Vagina (tissue), 2 donors: Measurements from ENCODE around the gene MC1R. TPM values are rescaled to one million over a fixed set of nuclear protein-coding genes. Genes with fewer than 3 reads are reported as not detected.
"Not testable (repeated sequence)": the region's sequence is repeated elsewhere in the genome, so short reads cannot be mapped to it uniquely, and the experiment has no call there.

Source experiments
- DNase-seq, 2 donors: peaks; one replicate each; pipeline ENCODE4 v3.0.0-alpha.2; 2017; ENCODE audit errors: extremely low spot score in 2 of 2
- H3K27ac ChIP-seq: fragments of 200-600 bp; sonication (generic); one replicate; pipeline ENCODE4 v1.5.1; 2019
- H3K27me3 ChIP-seq: fragments of 200-600 bp; sonication (generic); one replicate; pipeline ENCODE4 v1.5.1; 2019
- H3K36me3 ChIP-seq, 2 donors: fragments of 200-600 bp; sonication (generic); one replicate each; pipeline ENCODE4 v1.5.1; 2017 to 2019
- H3K4me1 ChIP-seq: fragments of 200-600 bp; sonication (generic); one replicate; pipeline ENCODE4 v1.5.1; 2019
- H3K4me3 ChIP-seq, 2 donors: fragments of 200-600 bp; sonication (generic); 1 replicate in 1 of 2; 2 replicates in 1 of 2; pipeline ENCODE4 v1.5.1; 2016 to 2019
- H3K9me3 ChIP-seq: fragments of 200-600 bp; sonication (generic); one replicate; pipeline ENCODE4 v1.5.1; 2019
- POLR2A ChIP-seq, 2 donors: fragments of 450-650 bp; IDR thresholded peaks; one replicate each; pipeline ENCODE4 v1.6.1; 2017; ENCODE audit warnings: antibody characterized with exemption in 2 of 2, mild to moderate bottlenecking in 2 of 2, moderate library complexity in 2 of 2
- POLR2AphosphoS5 ChIP-seq, 2 donors: sonication (generic); formaldehyde crosslinking; IDR thresholded peaks; one replicate each; pipeline ENCODE4 v1.9.0; 2017; ENCODE audit warnings: antibody characterized with exemption in 2 of 2, mild to moderate bottlenecking in 2 of 2, low read depth in 1 of 2; ENCODE audit not compliant: insufficient read depth in 1 of 2
- intact Hi-C: fragments of 100-400 bp; cut with DNase I; formaldehyde crosslinking; loops from one replicate; pipeline ENCODE4 v1.15.1; 2023
- total RNA-seq: library from RNA; depleted of rRNA; stranded (reverse); fragments of >200 nt; gene quantifications from one replicate; pipeline ENCODE4 v1.2.3, GENCODE V29; 2016
- TF ChIP-seq, protein P1 (sequence below), 3 experiments: fragments of 450-650 bp in 2 of 3; fragments of 200-600 bp in 1 of 3; sonication (generic) in 1 of 3; IDR thresholded peaks; one replicate each; pipeline ENCODE4 v1.5.1; 2017 to 2019; ENCODE audit warnings: antibody characterized with exemption in 3 of 3, mild to moderate bottlenecking in 2 of 3, moderate library complexity in 2 of 3

The MC1R gene
- total RNA-seq, 1 donor from 2014 or later, result 4.4 TPM

- TF ChIP-seq POLR2A (IDR thresholded peaks at IDR 0.05), result no peak
- no peak for TF ChIP-seq POLR2AphosphoS5 (IDR thresholded peaks at IDR 0.05; ENCODE audit: insufficient read depth in 1 of 2, low read depth in 1 of 2)
- TF ChIP-seq, protein P1, sequence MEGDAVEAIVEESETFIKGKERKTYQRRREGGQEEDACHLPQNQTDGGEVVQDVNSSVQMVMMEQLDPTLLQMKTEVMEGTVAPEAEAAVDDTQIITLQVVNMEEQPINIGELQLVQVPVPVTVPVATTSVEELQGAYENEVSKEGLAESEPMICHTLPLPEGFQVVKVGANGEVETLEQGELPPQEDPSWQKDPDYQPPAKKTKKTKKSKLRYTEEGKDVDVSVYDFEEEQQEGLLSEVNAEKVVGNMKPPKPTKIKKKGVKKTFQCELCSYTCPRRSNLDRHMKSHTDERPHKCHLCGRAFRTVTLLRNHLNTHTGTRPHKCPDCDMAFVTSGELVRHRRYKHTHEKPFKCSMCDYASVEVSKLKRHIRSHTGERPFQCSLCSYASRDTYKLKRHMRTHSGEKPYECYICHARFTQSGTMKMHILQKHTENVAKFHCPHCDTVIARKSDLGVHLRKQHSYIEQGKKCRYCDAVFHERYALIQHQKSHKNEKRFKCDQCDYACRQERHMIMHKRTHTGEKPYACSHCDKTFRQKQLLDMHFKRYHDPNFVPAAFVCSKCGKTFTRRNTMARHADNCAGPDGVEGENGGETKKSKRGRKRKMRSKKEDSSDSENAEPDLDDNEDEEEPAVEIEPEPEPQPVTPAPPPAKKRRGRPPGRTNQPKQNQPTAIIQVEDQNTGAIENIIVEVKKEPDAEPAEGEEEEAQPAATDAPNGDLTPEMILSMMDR (IDR thresholded peaks at IDR 0.05), result no peak
- Histone ChIP-seq H3K9me3 (no peaks in the 10 kb centered on the region), H3K27ac (no peak overlapping the region), H3K4me3 (no peak overlapping the region), H3K4me1 (no peaks in the 10 kb centered on the region), H3K27me3 (no peaks in the 10 kb centered on the region), H3K36me3 (no peaks in the 10 kb centered on the region)
- no peak for DNase-seq
- intact Hi-C loops, result no loop called here
These were observed 16.2 kb downstream of the MC1R start for GRCh38 chr16:89934611-89935553.

GRCh38 chr16:89935620-89936019, 17.0 kb downstream of the MC1R start:
- intact Hi-C loops, H3K4me1 ChIP-seq, DNase-seq, H3K9me3 ChIP-seq, H3K4me3 ChIP-seq, H3K36me3 ChIP-seq, H3K27ac ChIP-seq, H3K27me3 ChIP-seq: not testable (repeated sequence)

DNA sequence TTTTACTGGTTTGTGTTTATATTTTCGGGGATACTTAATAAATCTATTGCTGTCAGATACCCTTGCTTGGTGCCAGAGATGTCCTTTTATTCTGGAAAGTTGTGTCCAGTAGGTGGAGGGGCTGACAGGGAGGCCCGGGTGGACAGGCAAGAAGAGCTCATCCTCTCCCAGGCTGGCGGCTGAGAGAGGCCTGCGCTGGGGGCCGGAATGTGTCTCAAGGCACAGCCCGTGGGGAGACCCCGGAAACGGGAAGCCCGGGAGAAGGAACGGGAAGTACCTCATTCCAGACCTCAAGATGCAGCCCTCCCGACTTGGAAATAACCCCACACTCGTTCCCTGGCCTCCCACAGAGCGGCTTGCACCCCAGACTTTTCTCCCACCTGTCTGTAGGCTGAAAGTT, 17.4 kb downstream of the MC1R start:
- no peak overlapping the region for H3K4me3 ChIP-seq
- no peaks in the 10 kb centered on the region for H3K36me3 ChIP-seq
- DNase-seq, result no peak
- intact Hi-C loops, result no loop called here
- no peaks in the 10 kb centered on the region for H3K9me3 ChIP-seq
- H3K4me1 ChIP-seq, result no peaks in the 10 kb centered on the region
- no peak overlapping the region for H3K27ac ChIP-seq
- no peaks in the 10 kb centered on the region for H3K27me3 ChIP-seq
- TF ChIP-seq POLR2AphosphoS5 (IDR thresholded peaks at IDR 0.05; ENCODE audit: insufficient read depth in 1 of 2, low read depth in 1 of 2) (no peak), POLR2A (IDR thresholded peaks at IDR 0.05) (no peak)
- TF ChIP-seq, protein P1 (IDR thresholded peaks at IDR 0.05), result no peak

DNA sequence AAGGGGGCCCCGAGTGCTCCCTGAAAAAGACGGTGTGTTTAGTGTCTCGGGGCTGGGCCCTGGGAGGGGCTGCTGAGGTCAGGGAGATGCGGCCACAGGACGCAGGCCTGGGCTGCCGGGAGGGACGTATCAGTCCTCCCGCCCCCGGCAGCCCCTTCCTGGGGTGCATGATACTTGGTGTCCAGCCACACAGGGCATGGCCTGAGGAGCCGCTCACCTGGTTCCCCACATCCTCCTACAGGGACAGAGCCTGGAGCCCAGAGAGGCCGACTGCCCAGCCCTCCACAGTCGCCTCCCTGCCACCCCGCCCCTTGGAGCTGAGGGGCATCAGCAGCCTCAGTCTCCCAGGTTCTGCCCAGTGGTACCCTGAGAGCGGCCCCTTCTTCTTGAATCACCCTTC, 17.8 kb downstream of the MC1R start:
- no peaks in the 10 kb centered on the region for H3K36me3 ChIP-seq
- H3K4me1 ChIP-seq, result no peaks in the 10 kb centered on the region
- H3K27ac ChIP-seq, result no peak overlapping the region
- no peak overlapping the region for H3K4me3 ChIP-seq
- intact Hi-C loops, result no loop called here
- no peaks in the 10 kb centered on the region for H3K27me3 ChIP-seq
- H3K9me3 ChIP-seq, result no peaks in the 10 kb centered on the region
- DNase-seq, result no peak
- TF ChIP-seq POLR2A (IDR thresholded peaks at IDR 0.05) (no peak), POLR2AphosphoS5 (IDR thresholded peaks at IDR 0.05; ENCODE audit: insufficient read depth in 1 of 2, low read depth in 1 of 2) (no peak)
- TF ChIP-seq, protein P1 (IDR thresholded peaks at IDR 0.05), result no peak

GRCh38 chr16:89936981-89937380, 18.3 kb downstream of the MC1R start:
- Histone ChIP-seq H3K9me3 (no peaks in the 10 kb centered on the region), H3K27me3 (no peaks in the 10 kb centered on the region), H3K4me1 (no peaks in the 10 kb centered on the region), H3K36me3 (no peaks in the 10 kb centered on the region), H3K4me3 (no peak overlapping the region), H3K27ac (no peak overlapping the region)
- DNase-seq, result no peak
- TF ChIP-seq, protein P1 (IDR thresholded peaks at IDR 0.05), result no peak
- TF ChIP-seq POLR2AphosphoS5 (IDR thresholded peaks at IDR 0.05; ENCODE audit: insufficient read depth in 1 of 2, low read depth in 1 of 2) (no peak), POLR2A (IDR thresholded peaks at IDR 0.05) (no peak)
- intact Hi-C loops, result no loop called here
